GM21423 (cell line): ENCODE results near the gene TLR2.

ENCODE experiments used
- ATAC-seq: cut with Tn5 transposase; IDR thresholded peaks from one replicate; pipeline ENCODE4 v1.9.1; 2021; ENCODE audit warnings: mild to moderate bottlenecking, moderate library complexity; ENCODE audit not compliant: unreplicated experiment

TLR2 gene

GRCh38 chr4:153684182-153684970 lies at the start of gene TLR2:
TLR2 (plus strand) TSS chr4:153684280; CDS start chr4:153702908, 18,628 bp downstream.
- ATAC-seq: peak; percentile 91

DNA sequence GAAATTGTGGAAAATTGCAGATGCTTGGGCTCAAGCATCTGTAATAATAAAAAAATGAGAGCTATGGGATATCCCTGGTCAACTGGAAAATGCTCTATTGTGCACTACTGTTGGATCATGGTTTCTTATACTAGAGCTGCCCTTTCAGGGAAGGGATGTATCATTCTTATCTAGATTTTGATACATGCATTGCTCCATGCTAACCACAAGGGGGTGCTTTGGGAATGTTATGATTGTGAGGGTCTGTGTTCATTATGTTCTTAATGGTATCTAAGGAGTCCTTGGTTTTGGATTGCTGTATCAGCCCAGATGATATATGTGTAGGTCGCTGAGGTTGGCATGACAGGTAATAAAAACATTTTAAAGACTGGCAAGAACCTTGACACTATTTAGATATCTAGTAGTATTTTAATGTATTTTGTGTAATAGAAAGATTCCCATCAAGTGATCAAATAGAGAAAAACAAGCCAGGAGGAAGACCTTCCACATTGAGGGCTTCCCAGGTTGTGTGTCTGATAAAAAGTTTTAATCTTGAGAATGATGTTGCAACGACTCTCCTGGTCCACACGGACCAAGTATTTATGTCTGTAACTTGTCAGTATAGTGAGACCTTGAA lies 49.2 kb upstream of the TLR2 start:
- ATAC-seq: no peak

GRCh38 chr4:153635846-153636245 lies 48.2 kb upstream of the TLR2 start:
- ATAC-seq: no peak

- ATAC-seq: no peak
Observed at GRCh38 chr4:153637201-153637600, 46.9 kb upstream of the TLR2 start.

GRCh38 chr4:153638011-153638410 lies 46.1 kb upstream of the TLR2 start:
- no peak for ATAC-seq

DNA sequence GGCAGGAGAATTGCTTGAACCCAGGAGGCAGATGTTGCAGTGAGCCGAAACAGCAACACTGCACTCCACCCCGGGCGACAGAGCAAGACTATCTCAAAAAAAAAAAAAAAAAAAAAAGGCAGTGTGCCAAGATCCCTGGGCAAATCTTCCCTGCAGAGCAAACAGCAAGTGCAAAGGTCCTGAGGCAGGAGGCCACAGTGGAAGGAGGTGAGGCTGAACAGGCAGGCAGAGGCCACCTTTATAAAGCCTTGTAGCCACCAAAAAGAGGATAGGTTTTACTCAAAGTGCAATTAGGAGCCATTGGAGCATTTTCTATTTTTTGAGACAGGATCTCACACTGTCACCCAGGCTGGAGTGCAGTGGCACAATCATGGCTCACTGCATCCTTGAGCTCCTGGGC lies 45.1 kb upstream of the TLR2 start:
- ATAC-seq: no peak

DNA sequence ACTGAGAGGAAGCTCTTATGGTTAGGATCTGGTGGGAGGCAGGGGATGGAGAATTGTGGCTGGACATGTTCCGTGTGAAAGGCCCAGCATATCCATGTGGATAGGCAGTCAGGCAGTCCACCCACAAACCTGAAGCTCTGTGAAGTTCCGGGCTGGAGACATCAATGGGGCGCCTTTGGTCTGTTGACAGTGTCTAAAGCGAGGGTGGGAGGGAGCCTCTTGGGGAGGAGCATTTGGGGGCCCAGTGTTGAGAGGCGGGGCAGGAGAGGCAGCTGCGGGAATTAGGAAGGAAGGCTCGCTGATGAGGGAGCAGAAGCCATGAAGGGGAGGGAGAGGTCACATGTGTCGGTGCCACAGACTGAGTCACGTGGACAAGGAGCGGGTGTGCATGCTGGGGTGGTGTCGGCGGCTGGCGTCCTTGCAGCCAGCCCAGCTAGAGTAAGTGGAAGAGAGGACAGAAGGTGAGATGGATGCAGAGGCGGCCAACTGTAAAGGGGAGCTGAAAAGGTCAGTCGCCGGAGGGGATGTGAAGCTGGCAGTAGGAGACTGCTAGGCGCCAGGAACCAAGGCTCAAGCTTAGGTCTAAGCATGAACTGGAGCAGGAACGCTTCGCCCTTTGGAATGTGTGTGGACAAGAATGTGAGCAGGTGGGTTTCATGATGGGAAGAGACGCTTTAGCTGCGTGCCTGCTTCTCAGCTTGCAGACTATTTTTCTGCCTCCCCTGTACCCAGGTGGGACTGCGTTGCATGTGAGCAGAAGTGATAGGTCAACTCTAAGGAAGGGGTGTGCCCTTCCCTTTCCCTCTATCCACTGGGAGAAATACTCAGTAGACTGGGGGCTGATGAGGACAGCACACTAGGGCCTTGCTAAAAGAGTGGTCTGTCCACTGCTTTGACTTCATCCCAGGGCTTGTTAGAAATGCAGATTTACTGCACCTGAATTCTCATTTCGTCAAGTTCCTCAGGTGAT lies 44.0 kb upstream of the TLR2 start:
- ATAC-seq: no peak

GRCh38 chr4:153641532-153641931 lies 42.5 kb upstream of the TLR2 start:
- ATAC-seq: no peak

GRCh38 chr4:153643406-153644383 lies 40.4 kb upstream of the TLR2 start:
- peak; percentile 82 for ATAC-seq

DNA sequence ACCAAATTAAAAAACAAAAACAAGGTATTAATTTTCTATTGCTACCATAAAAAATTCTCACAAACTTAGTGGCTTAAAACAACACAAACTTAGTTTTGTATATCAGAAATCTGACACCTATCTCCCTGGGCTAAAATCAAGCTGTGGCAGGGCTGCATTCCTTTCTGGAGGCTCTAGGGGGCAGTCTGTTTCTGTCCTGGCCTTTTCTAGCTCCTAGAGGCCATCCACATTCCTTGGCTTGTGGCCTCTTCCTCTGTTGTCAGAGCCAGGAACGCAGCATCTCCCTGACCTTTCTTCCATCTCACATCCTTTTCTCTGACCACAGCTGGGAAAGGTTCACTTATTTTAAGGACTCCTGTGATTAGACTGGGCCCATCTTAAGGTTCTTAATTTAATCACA lies 38.9 kb upstream of the TLR2 start:
- ATAC-seq: no peak

- no peak for ATAC-seq
Observed at GRCh38 chr4:153646261-153646660, 37.8 kb upstream of the TLR2 start.

DNA sequence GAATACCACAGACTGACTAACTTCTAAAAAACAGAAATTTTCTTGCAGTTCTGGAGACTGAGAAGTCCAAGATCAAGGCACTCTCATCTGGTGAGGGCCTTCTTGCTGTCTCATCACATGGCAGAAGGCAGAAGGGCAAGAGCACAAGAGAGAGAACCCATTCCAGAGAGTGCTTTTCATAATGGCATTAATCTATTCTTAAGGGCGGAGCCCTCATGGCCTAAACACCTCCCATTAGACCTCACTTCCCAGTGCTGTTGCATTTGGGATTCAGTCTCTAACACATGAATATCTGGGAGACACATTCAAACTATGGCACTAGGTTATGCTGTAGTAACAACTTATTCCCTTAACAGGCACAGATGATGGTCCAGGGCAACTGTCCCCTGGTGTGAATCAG lies 37.1 kb upstream of the TLR2 start:
- no peak for ATAC-seq

DNA sequence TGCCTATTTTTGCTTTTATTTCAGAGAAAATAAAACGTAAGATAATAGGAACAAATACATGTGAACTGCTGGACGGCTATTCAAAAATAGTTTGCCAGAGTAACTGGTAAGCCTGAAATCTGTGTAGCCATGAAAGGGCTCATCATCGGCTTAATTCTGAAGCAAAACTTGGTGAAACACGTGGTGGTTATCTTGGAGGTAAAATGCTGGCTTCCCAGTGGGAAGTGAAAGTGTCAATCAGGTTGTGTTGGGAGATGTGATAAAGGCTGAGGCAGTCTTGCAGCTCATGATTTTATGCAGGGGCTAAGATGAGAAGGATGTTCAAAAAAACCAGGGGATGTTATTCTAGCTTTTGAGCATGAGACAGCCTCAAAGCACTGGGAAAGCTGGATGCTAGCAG lies 36.1 kb upstream of the TLR2 start:
- ATAC-seq: no peak

DNA sequence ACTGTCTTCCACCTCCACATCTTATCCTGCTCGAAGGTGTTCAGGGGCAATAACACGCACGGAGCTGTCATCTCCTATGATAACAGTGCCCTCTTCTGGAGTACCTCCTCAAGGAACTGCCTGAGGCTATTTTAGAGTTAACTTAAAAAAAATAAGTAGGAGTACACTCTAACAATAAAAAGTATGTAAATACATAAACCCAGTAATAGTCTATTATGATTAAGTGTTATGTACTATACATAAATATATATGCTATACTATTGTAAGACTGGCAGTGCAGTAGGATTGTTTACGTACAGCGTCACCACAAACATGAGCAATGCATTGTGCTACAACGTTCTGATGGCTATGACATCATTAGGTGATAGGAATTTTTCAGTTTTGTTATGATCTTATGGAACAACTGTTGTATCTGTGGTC lies 34.5 kb upstream of the TLR2 start:
- no peak for ATAC-seq

GRCh38 chr4:153651116-153651515 lies 33.0 kb upstream of the TLR2 start:
- no peak for ATAC-seq

- peak; percentile 51 for ATAC-seq
Observed at GRCh38 chr4:153651587-153651986, 32.5 kb upstream of the TLR2 start.

DNA sequence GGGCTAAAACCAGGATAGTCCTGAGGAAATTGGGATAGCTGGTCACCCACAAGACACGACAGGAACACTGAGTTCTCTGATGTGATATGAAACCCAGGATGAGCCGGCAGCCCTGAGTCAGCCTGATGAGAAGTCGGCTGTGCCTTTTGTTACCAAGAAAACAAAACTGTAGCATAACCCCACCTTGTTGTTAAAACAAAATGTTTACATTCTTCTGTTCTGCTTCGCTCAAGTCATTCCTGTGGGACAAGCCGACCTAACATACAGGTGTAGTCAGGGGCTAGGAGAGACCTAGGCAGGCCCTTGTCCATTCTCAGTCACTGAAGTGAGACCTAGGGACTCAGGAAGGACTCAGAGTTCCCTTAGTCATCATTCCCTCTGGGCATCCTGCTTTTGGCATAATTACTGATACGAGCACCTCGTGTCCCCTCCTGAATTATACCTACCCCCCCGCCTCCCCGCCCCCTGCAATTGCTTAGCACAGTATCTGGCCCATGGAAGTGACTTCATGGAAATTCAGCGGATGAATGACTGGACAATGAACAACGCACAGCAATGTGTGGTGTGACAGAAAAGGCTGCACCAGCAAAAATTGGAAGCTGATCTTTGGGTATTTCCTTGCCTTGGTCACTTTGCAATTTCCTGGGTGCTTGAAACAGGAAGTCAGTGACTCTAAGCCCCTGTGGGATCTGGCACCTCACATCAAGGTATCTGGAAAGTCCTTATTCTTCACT lies 31.9 kb upstream of the TLR2 start:
- ATAC-seq: no peak

- ATAC-seq: no peak
Observed at GRCh38 chr4:153655002-153655541, 29.0 kb upstream of the TLR2 start.

DNA sequence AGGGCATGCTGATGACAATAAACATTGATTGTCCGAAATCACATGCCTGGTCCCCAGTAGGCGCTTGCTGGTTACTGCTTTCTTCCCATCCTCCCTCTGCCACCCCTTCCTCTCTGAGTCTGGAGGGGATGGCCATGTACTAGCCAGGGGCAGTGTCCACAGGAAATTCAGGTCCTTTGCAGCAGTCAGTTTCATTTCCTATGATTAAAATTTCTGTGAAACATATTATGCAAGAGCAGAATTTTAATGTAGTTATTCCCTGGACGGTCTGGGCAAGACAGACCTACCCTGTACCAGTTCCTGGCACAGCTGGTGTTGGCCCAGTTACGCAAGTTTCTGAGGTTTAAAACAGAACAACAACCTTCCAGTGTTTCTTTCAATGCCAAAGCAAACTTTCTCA lies 28.2 kb upstream of the TLR2 start:
- no peak for ATAC-seq
